ENCODE measurements around the gene NID2. TPM values are rescaled to one million over a fixed set of nuclear protein-coding genes. Genes with fewer than 3 reads are reported as not detected.

NID2 gene
- total and polyA plus RNA-seq, 2 of the 4 experiments (the other 2 are of a cell fraction) = 101 to 303 TPM

DNA sequence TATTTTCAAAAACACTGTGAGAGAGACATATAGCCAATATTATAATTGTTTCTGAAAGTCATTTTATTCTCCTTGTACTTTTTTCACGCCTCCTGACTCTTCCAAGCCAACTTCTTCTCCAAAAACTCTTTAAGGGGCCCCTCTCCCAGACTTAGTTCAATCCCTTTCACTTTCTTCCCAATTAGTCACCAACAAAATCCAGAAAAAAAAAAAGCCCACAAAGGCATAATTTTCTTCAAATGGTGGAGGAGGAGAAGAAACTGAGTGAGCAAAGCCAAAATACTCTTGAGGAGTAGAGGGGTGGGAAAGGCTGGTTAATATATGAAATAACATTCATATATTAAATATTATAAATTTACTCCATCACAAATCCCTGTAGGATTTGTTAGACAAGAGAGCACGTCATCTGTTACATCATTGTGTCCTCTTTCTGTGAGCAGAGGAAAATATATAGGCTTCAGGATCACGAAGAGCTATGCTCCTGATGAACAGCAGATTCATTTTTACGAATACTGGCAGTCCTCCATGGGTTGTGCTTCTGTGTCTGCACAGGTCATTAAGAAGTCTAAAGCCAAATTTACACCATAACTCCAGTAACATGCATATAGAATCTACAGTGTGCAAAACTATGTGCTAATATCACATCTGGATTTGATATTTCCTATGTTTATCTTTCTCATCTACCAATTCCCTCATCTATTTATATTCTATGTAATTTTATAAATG is 25.9 kb upstream of the NID2 start:
- no TSS peak for BruUV-seq (replicated peaks)
- Histone ChIP-seq H3K36me3 (ENCODE audit: control insufficient read depth, insufficient read depth, low read length) (no peaks in the 10 kb centered on the region), H4K5ac (ENCODE audit: low read depth, low read length) (0 out of 2 replicates have a peak overlapping the region, but pooled peaks have one; percentile 29), H4K8ac (ENCODE audit: low read depth in 2 of 2, low read length in 2 of 2) (no peak overlapping the region), H3K27ac (ENCODE audit: insufficient read depth, low read length) (no peak overlapping the region), H3K27me3 (ENCODE audit: control insufficient read depth, insufficient read depth, low read length) (no peaks in the 10 kb centered on the region), H3K9me1 (ENCODE audit: insufficient read depth, low read length) (no peaks in the 10 kb centered on the region), H3K79me1 (ENCODE audit: low read depth in 1 of 2, low read length in 2 of 2) (no peaks in the 10 kb centered on the region), H2AK9ac (replicated peaks; ENCODE audit: low read depth, low read length, poor library complexity) (no peak overlapping the region), H3K56ac (ENCODE audit: extremely low read depth, insufficient read depth, low read length) (no peak overlapping the region), H3K9ac (ENCODE audit: low read depth, low read length) (no peak overlapping the region), H2BK120ac (ENCODE audit: low read depth, low read length) (no peak overlapping the region), H2AFZ (replicated peaks; ENCODE audit: low read length, poor library complexity) (no peak overlapping the region), H3K18ac (ENCODE audit: low read depth, low read length) (no peak overlapping the region), H3K23ac (ENCODE audit: low read depth, low read length) (no peak overlapping the region), H3K4me3 (ENCODE audit: insufficient read depth, low read depth, low read length) (no peak overlapping the region), H2BK5ac (ENCODE audit: low read depth, low read length, poor library complexity, severe bottlenecking) (no peak overlapping the region), H3K14ac (replicated peaks; ENCODE audit: low read depth, low read length) (no peak overlapping the region), H3K4me2 (ENCODE audit: low read depth, low read length) (no peak overlapping the region), H3K4me1 (ENCODE audit: control insufficient read depth, insufficient read depth, low read length) (peaks cover 3% of the 10 kb centered on the region; the same call in 1 of the 2 replicates), H2BK15ac (ENCODE audit: low read depth, low read length) (no peak overlapping the region), H2BK20ac (ENCODE audit: low read depth, low read length) (no peak overlapping the region), H4K91ac (ENCODE audit: insufficient read depth, low read depth, low read length) (no peak overlapping the region), H4K20me1 (ENCODE audit: insufficient read depth, low read length) (no peaks in the 10 kb centered on the region), H3K4ac (ENCODE audit: low read depth, low read length) (no peak overlapping the region), H2AK5ac (ENCODE audit: low read depth, low read length) (no peak overlapping the region), H3K9me3 (ENCODE audit: control insufficient read depth, insufficient read depth, low read length) (no peaks in the 10 kb centered on the region)
- no CpG with 5 or more reads among the region's 4 CpGs for WGBS, 2 experiments (ENCODE audit: extremely low coverage in 2 of 2, insufficient read length in 1 of 2)
- ATAC-seq (ENCODE audit: low read depth) (no peak), DNase-seq (no peak)
- TF ChIP-seq POLR2A (IDR thresholded peaks at IDR 0.05; ENCODE audit: low read depth, low read length) = no peak
- TF ChIP-seq RCOR1 (IDR thresholded peaks at IDR 0.05; ENCODE audit: insufficient replicate concordance, low read length) = no peak
- TF ChIP-seq MAFK (IDR thresholded peaks at IDR 0.05; ENCODE audit: low read depth, low read length) = no peak
- no peak for TF ChIP-seq FOS (IDR thresholded peaks at IDR 0.05; ENCODE audit: low read depth, low read length)
- TF ChIP-seq MAZ (IDR thresholded peaks at IDR 0.05; ENCODE audit: borderline replicate concordance, low read depth, low read length) = no peak
- dilution Hi-C loops (cut with HindIII; ENCODE audit: low sequenced_read_pairs, unreplicated experiment) = no loop called here
- ChIA-PET POLR2A (ENCODE audit: unreplicated experiment) (no interaction called here), CTCF (no interaction called here)
- in situ Hi-C loops (cut with MboI; ENCODE audit: low sequenced_read_pairs) = no loop called here
- intact Hi-C loops (cut with micrococcal nuclease) = no loop called here
